Activated CD4-positive, alpha-beta memory T cell treated with anti-CD3 and anti-CD28 coated beads for 36 hours (primary cell): ENCODE results near the gene C10orf105. TPM values are rescaled to one million over a fixed set of nuclear protein-coding genes. Genes with fewer than 3 reads are reported as not detected.
A peak's percentile ranks its signal among the peaks of the same experiment; 100 is the strongest.

ENCODE experiments used
- CTCF ChIA-PET: fragments of 350-600 bp; sonication (Branson Sonifier 250); formaldehyde crosslinking; loops from one replicate; lab custom pipeline; 2021; ENCODE audit warnings: antibody characterized with exemption, inconsistent platforms; lab: Charles Lee
- POLR2A ChIA-PET: fragments of 350-600 bp; sonication (Branson Sonifier 250); formaldehyde crosslinking; loops from one replicate; lab custom pipeline; 2021; ENCODE audit warnings: antibody characterized with exemption; lab: Charles Lee
- DNase-seq: peaks from one replicate; pipeline ENCODE4 v3.0.0-alpha.2; 2020
- H3K27ac Mint-ChIP-seq: one replicate; pipeline ENCODE4 v1.8.0; 2021; ENCODE audit warnings: mixed read lengths
- H3K27me3 Mint-ChIP-seq: one replicate; pipeline ENCODE4 v1.8.0; 2021; ENCODE audit warnings: mixed read lengths
- H3K36me3 Mint-ChIP-seq: one replicate; pipeline ENCODE4 v1.8.0; 2021; ENCODE audit warnings: mixed read lengths
- H3K4me1 Mint-ChIP-seq: one replicate; pipeline ENCODE4 v1.8.0; 2021; ENCODE audit warnings: low read depth, mixed read lengths
- H3K4me3 Mint-ChIP-seq: one replicate; pipeline ENCODE4 v1.8.0; 2021; ENCODE audit warnings: mild to moderate bottlenecking, mixed read lengths
- H3K9me3 Mint-ChIP-seq: one replicate; pipeline ENCODE4 v1.8.0; 2021; ENCODE audit warnings: mixed read lengths
- intact Hi-C: fragments of 100-400 bp; cut with micrococcal nuclease; formaldehyde crosslinking; loops from one replicate; pipeline ENCODE4 v1.15.1; 2023
- total RNA-seq, 2 experiments: library from RNA; stranded (reverse); gene quantifications; one replicate each; pipeline ENCODE4 v1.2.3, GENCODE V29; 2021

C10orf105 gene
- total RNA-seq, 2 experiments from 2014 or later = 0.63 to 0.76 TPM

DNA sequence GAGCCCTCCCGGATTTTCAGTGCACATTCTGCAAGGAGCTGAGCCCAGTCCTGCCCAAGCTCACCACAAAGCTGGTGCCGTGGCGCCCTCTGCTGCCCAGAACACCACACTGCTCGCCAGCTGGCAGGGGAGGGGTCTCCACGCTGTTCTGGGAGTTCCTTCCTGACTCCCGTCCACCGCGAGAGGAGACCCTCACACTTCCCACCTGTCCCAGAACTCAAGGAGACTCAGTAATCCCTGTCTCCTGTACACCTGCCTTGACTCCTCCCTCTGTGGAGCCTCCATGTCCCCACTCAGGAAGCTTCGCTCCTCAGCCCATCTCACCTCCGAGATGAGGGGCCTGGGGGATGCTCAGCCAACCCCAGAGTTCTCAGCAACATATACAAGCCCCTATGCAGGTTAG lies 11.3 kb downstream of the C10orf105 start:
- Mint-ChIP-seq H3K27me3 (no peaks in the 10 kb centered on the region), H3K36me3 (no peaks in the 10 kb centered on the region), H3K27ac (no peak overlapping the region), H3K4me1 (peaks cover 35% of the 10 kb centered on the region), H3K4me3 (no peak overlapping the region), H3K9me3 (no peaks in the 10 kb centered on the region)
- POLR2A ChIA-PET = interaction anchor here (1.0 to 1.3 kb wide), 2 partner anchors 41 to 66 kb away, joined by 3 to 5 read pairs; partner anchors contain the start of gene VSIR
- intact Hi-C loops = loop anchor here (5.0 kb wide), 2 partner anchors 311 to 391 kb away; partner anchors contain the start of genes CDH23 and SLC29A3
- peak; percentile 78 for DNase-seq
- CTCF ChIA-PET = interaction anchor here (0.6 to 7.2 kb wide), 51 partner anchors 9 to 1522 kb away, joined by 3 to 131 read pairs (median 5); partner anchors contain the start of genes CDH23, SLC29A3 and VSIR

GRCh38 chr10:71707240-71707789 lies 12.3 kb downstream of the C10orf105 start:
- CTCF ChIA-PET = interaction anchor here (0.8 to 7.2 kb wide), 21 partner anchors 10 to 404 kb away, joined by 3 to 131 read pairs (median 8); partner anchors contain the start of genes CDH23 and VSIR
- Mint-ChIP-seq H3K9me3 (no peaks in the 10 kb centered on the region), H3K36me3 (no peaks in the 10 kb centered on the region), H3K4me1 (peaks cover 26% of the 10 kb centered on the region), H3K4me3 (no peak overlapping the region), H3K27ac (no peak overlapping the region), H3K27me3 (no peaks in the 10 kb centered on the region)
- intact Hi-C loops = loop anchor here (5.0 kb wide), 2 partner anchors 310 to 390 kb away; partner anchors contain the start of genes CDH23 and SLC29A3
- no peak for DNase-seq
- POLR2A ChIA-PET = no interaction called here

GRCh38 chr10:71706216-71707121 lies 13.1 kb downstream of the C10orf105 start:
- DNase-seq = no peak
- H3K27ac Mint-ChIP-seq = no peak overlapping the region
- H3K9me3 Mint-ChIP-seq = no peaks in the 10 kb centered on the region
- CTCF ChIA-PET = interaction anchor here (0.9 to 7.2 kb wide), 13 partner anchors 10 to 391 kb away, joined by 3 to 131 read pairs (median 13); partner anchors contain the start of genes C10orf105 and VSIR
- POLR2A ChIA-PET = no interaction called here
- no peak overlapping the region for H3K4me3 Mint-ChIP-seq
- no peaks in the 10 kb centered on the region for H3K27me3 Mint-ChIP-seq
- H3K4me1 Mint-ChIP-seq = peaks cover 23% of the 10 kb centered on the region
- H3K36me3 Mint-ChIP-seq = no peaks in the 10 kb centered on the region
- intact Hi-C loops = loop anchor here (5.0 kb wide), 2 partner anchors 309 to 389 kb away; partner anchors contain the start of genes CDH23 and SLC29A3

DNA sequence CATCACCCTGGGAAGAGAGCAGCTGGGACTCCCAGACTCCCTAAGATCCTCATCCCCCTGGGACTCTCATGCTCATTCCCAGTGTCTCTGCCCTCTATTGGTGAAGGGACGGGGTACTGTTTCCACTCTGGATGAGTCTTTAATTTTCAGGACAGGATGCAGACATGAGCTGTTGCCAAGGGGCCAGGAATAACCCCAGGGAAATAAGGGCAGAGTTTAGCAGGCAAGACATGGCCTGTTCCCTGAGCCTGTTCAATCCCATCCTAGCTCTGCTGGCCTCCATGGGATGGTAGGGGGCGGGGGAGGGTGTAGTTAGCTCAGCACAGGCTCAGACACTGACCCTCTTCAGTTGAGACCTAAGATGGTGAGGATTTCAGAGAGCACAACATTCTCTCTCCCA lies 14.0 kb downstream of the C10orf105 start:
- CTCF ChIA-PET = interaction anchor here (0.9 to 7.2 kb wide), 8 partner anchors 9 to 390 kb away, joined by 3 to 131 read pairs (median 4); partner anchors contain the start of gene C10orf105
- intact Hi-C loops = loop anchor here (5.0 kb wide), 2 partner anchors 308 to 388 kb away; partner anchors contain the start of genes CDH23 and SLC29A3

DNA sequence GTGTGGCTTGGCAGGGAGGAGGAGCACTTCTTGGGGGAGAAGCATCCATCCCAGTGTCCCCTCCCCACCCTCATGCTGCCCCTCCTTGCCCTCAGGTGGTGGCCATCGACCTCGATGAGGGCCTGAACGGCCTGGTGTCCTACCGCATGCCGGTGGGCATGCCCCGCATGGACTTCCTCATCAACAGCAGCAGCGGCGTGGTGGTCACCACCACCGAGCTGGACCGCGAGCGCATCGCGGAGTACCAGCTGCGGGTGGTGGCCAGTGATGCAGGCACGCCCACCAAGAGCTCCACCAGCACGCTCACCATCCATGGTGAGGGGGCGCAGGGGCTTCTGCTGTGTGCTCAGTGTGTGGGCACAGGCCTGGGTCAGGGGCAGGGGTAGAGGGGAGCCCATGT lies 14.8 kb downstream of the C10orf105 start:
- intact Hi-C loops = loop anchor here (5.0 kb wide), 2 partner anchors 308 to 388 kb away; partner anchors contain the start of genes CDH23 and SLC29A3
- no peak overlapping the region for H3K4me3 Mint-ChIP-seq
- H3K9me3 Mint-ChIP-seq = no peaks in the 10 kb centered on the region
- no peak overlapping the region for H3K27ac Mint-ChIP-seq
- CTCF ChIA-PET = interaction anchor here (1.2 to 7.2 kb wide), 3 partner anchors 9 to 321 kb away, joined by 3 to 131 read pairs (median 4); no protein-coding TSS in a partner anchor
- no peak for DNase-seq
- no peaks in the 10 kb centered on the region for H3K36me3 Mint-ChIP-seq
- POLR2A ChIA-PET = interaction anchor here (1.3 kb wide), 1 partner anchor 22 kb away, joined by 3 read pairs; no protein-coding TSS in a partner anchor
- peaks cover 21% of the 10 kb centered on the region for H3K4me1 Mint-ChIP-seq
- H3K27me3 Mint-ChIP-seq = no peaks in the 10 kb centered on the region

More for the DNA sequence above, 14.0 kb downstream of the C10orf105 start:
- Mint-ChIP-seq H3K36me3 (no peaks in the 10 kb centered on the region), H3K4me1 (peaks cover 23% of the 10 kb centered on the region), H3K4me3 (no peak overlapping the region), H3K27ac (no peak overlapping the region), H3K9me3 (no peaks in the 10 kb centered on the region), H3K27me3 (no peaks in the 10 kb centered on the region)
- no peak for DNase-seq
- POLR2A ChIA-PET = interaction anchor here (1.3 kb wide), 1 partner anchor 21 kb away, joined by 3 read pairs; no protein-coding TSS in a partner anchor

- ChIA-PET POLR2A (no interaction called here), CTCF (interaction anchor here (7.2 kb wide), 1 partner anchor 7 kb away, joined by 131 read pairs; no protein-coding TSS in a partner anchor)
- no peak overlapping the region for H3K27ac Mint-ChIP-seq
- peaks cover 22% of the 10 kb centered on the region for H3K4me1 Mint-ChIP-seq
- no peaks in the 10 kb centered on the region for H3K36me3 Mint-ChIP-seq
- H3K4me3 Mint-ChIP-seq = no peak overlapping the region
- intact Hi-C loops = no loop called here
- no peaks in the 10 kb centered on the region for H3K9me3 Mint-ChIP-seq
- no peak for DNase-seq
- H3K27me3 Mint-ChIP-seq = no peaks in the 10 kb centered on the region
These were observed 16.0 kb downstream of the C10orf105 start for GRCh38 chr10:71703577-71703976.

- ChIA-PET CTCF (interaction anchor here (1.6 kb wide), 1 partner anchor 10 kb away, joined by 3 read pairs; no protein-coding TSS in a partner anchor), POLR2A (interaction anchor here (1.2 kb wide), 1 partner anchor 72 kb away, joined by 4 read pairs; the partner anchor contains the start of gene VSIR)
- intact Hi-C loops = no loop called here
- Mint-ChIP-seq H3K36me3 (no peaks in the 10 kb centered on the region), H3K27me3 (no peaks in the 10 kb centered on the region), H3K27ac (no peak overlapping the region), H3K4me3 (no peak overlapping the region), H3K9me3 (no peaks in the 10 kb centered on the region), H3K4me1 (peaks cover 25% of the 10 kb centered on the region)
- no peak for DNase-seq
These were observed 18.0 kb downstream of the C10orf105 start for GRCh38 chr10:71701496-71702132.

DNA sequence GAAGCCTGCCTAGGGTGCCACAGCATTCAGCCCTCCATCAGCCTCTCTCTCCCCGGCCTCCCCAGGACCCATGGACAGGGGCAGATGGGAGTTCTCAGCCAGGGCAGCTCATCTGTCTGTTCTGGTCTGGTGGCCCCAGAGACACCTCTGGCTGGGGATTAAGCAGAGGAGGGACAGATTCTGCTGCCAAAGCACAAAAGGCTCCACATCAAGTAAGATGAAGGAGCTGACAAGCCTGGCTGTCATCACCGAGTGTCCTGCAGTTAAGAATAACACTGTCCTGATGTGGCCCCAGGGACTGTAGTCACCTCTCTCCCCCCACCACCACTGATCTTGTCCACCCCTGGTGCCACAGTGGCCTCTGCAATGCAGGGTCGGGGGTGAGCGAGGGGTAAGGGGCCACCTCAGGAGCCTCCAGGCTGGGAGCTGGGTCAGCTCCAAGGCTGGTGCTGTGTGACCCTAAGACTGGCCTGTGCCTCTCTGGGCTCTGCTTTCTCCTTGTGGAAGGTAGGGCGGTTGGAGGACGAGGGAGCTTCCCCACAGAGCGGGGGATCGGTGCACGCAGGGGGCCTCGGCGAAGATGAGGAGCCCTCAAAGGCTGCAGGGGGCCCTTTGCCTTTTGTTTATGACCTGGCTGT lies 18.7 kb downstream of the C10orf105 start:
- Mint-ChIP-seq H3K36me3 (no peaks in the 10 kb centered on the region), H3K4me3 (no peak overlapping the region), H3K4me1 (peaks cover 29% of the 10 kb centered on the region), H3K9me3 (no peaks in the 10 kb centered on the region), H3K27ac (no peak overlapping the region), H3K27me3 (no peaks in the 10 kb centered on the region)
- DNase-seq = no peak
- ChIA-PET CTCF (interaction anchor here (1.6 to 5.5 kb wide), 2 partner anchors 11 to 386 kb away, joined by 3 to 39 read pairs; no protein-coding TSS in a partner anchor), POLR2A (interaction anchor here (1.2 kb wide), 1 partner anchor 73 kb away, joined by 4 read pairs; the partner anchor contains the start of gene VSIR)
- intact Hi-C loops = no loop called here

- Mint-ChIP-seq H3K4me3 (no peak overlapping the region), H3K27ac (no peak overlapping the region), H3K36me3 (no peaks in the 10 kb centered on the region), H3K4me1 (peaks cover 41% of the 10 kb centered on the region), H3K27me3 (no peaks in the 10 kb centered on the region), H3K9me3 (no peaks in the 10 kb centered on the region)
- ChIA-PET POLR2A (interaction anchor here (1.0 kb wide), 1 partner anchor 14 kb away, joined by 3 read pairs; no protein-coding TSS in a partner anchor), CTCF (interaction anchor here (0.9 to 7.1 kb wide), 20 partner anchors 8 to 384 kb away, joined by 3 to 131 read pairs (median 7); partner anchors contain the start of genes SLC29A3 and VSIR)
- no peak for DNase-seq
- intact Hi-C loops = loop anchor here (2.0 to 5.0 kb wide), 3 partner anchors 14 to 114 kb away; no protein-coding TSS in a partner anchor
These were observed 20.8 kb downstream of the C10orf105 start for GRCh38 chr10:71698737-71699136.

- POLR2A ChIA-PET = interaction anchor here (0.8 to 1.0 kb wide), 2 partner anchors 15 to 37 kb away, joined by 3 read pairs; no protein-coding TSS in a partner anchor
- H3K27me3 Mint-ChIP-seq = no peaks in the 10 kb centered on the region
- peaks cover 41% of the 10 kb centered on the region for H3K4me1 Mint-ChIP-seq
- H3K4me3 Mint-ChIP-seq = no peak overlapping the region
- intact Hi-C loops = loop anchor here (2.0 to 5.0 kb wide), 5 partner anchors 15 to 313 kb away; partner anchors contain the start of gene VSIR
- no peaks in the 10 kb centered on the region for H3K36me3 Mint-ChIP-seq
- no peaks in the 10 kb centered on the region for H3K9me3 Mint-ChIP-seq
- no peak overlapping the region for H3K27ac Mint-ChIP-seq
- peak; percentile 78 for DNase-seq
- CTCF ChIA-PET = interaction anchor here (0.7 to 7.1 kb wide), 27 partner anchors 8 to 383 kb away, joined by 3 to 131 read pairs (median 6); partner anchors contain the start of genes SLC29A3 and VSIR
These were observed 21.5 kb downstream of the C10orf105 start for GRCh38 chr10:71697938-71698709.
